SK-N-SH treated with all-trans-retinoic acid at 6 μM for 48 hours (cell line): Measurements from ENCODE around the gene FAM20C.

Source experiments
- ATAC-seq: fragments of 200-7000 bp; cut with Tn5 transposase; 3 replicates; pipeline ENCODE4 v1.9.1; 2020; ENCODE audit warnings: mild to moderate bottlenecking, moderate library complexity
- ARNTL ChIP-seq: fragments of 450-650 bp; formaldehyde crosslinking; IDR thresholded peaks from 2 replicates; pipeline ENCODE4 v1.5.0; 2020; ENCODE audit warnings: low read depth, mild to moderate bottlenecking, moderate library complexity, borderline replicate concordance
- BACH2 ChIP-seq: fragments of 250-450 bp; sonication (Bioruptor Pico); IDR thresholded peaks from 2 replicates; pipeline ENCODE4 v1.9.0; 2021; ENCODE audit warnings: mild to moderate bottlenecking, borderline replicate concordance
- CREB5 ChIP-seq: fragments of 250-450 bp; sonication (Bioruptor Pico); IDR thresholded peaks from 2 replicates; pipeline ENCODE4 v1.5.1; 2020; ENCODE audit warnings: low read depth, mild to moderate bottlenecking, moderate library complexity
- CSDC2 ChIP-seq: fragments of 250-450 bp; sonication (Bioruptor Pico); IDR thresholded peaks from 2 replicates; pipeline ENCODE4 v1.5.0; 2020; ENCODE audit warnings: mild to moderate bottlenecking, moderate library complexity
- CSRNP3 ChIP-seq: fragments of 250-450 bp; sonication (Bioruptor Pico); IDR thresholded peaks from 2 replicates; pipeline ENCODE4 v1.5.1; 2021; ENCODE audit warnings: mild to moderate bottlenecking, moderate library complexity
- ESRRG ChIP-seq: fragments of 250-450 bp; sonication (Bioruptor Pico); IDR thresholded peaks from 2 replicates; pipeline ENCODE4 v1.6.1; 2021; ENCODE audit warnings: mild to moderate bottlenecking
- GLIS3 ChIP-seq: fragments of 250-450 bp; sonication (Bioruptor Pico); IDR thresholded peaks from 2 replicates; pipeline ENCODE4 v1.5.0; 2020; ENCODE audit warnings: mild to moderate bottlenecking, moderate library complexity
- ISL1 ChIP-seq: fragments of 250-450 bp; sonication (Bioruptor Pico); IDR thresholded peaks from 2 replicates; pipeline ENCODE4 v2.1.2; 2022; ENCODE audit warnings: mild to moderate bottlenecking, moderate library complexity
- OSR1 ChIP-seq: fragments of 250-450 bp; sonication (Bioruptor Pico); IDR thresholded peaks from 2 replicates; pipeline ENCODE4 v1.8.0; 2022; ENCODE audit warnings: moderate library complexity, mild to moderate bottlenecking, inconsistent platforms
- PATZ1 ChIP-seq: fragments of 250-450 bp; sonication (Bioruptor Pico); IDR thresholded peaks from 2 replicates; pipeline ENCODE4 v1.8.0; 2020; ENCODE audit warnings: mild to moderate bottlenecking, moderate library complexity, borderline replicate concordance
- POU6F1 ChIP-seq: fragments of 250-450 bp; sonication (Bioruptor Pico); IDR thresholded peaks from 2 replicates; pipeline ENCODE4 v1.8.0; 2021; ENCODE audit warnings: low read depth, mild to moderate bottlenecking, moderate library complexity, borderline replicate concordance
- PPARA ChIP-seq: fragments of 250-450 bp; sonication (Bioruptor Pico); IDR thresholded peaks from 2 replicates; pipeline ENCODE4 v1.5.0; 2020; ENCODE audit warnings: mild to moderate bottlenecking, borderline replicate concordance
- RARB ChIP-seq: fragments of 250-450 bp; sonication (Bioruptor Pico); IDR thresholded peaks from 2 replicates; pipeline ENCODE4 v1.8.0; 2021; ENCODE audit warnings: mild to moderate bottlenecking, moderate library complexity
- SNAI2 ChIP-seq: fragments of 250-450 bp; sonication (Bioruptor Pico); IDR thresholded peaks from 2 replicates; pipeline ENCODE4 v1.5.0; 2020; ENCODE audit warnings: mild to moderate bottlenecking, moderate library complexity
- TCF4 ChIP-seq: fragments of 250-450 bp; sonication (Bioruptor Pico); IDR thresholded peaks from 2 replicates; pipeline ENCODE4 v1.8.0; 2021; ENCODE audit warnings: mild to moderate bottlenecking, moderate library complexity, borderline replicate concordance
- TOX ChIP-seq: fragments of 250-450 bp; sonication (Bioruptor Pico); IDR thresholded peaks from 2 replicates; pipeline ENCODE4 v1.8.0; 2021; ENCODE audit warnings: mild to moderate bottlenecking, moderate library complexity, borderline replicate concordance
- TSHZ2 ChIP-seq: fragments of 250-450 bp; sonication (Bioruptor Pico); IDR thresholded peaks from 2 replicates; pipeline ENCODE4 v1.5.0; 2020; ENCODE audit warnings: mild to moderate bottlenecking, moderate library complexity
- ZC3H10 ChIP-seq: fragments of 250-450 bp; sonication (Bioruptor Pico); IDR thresholded peaks from 2 replicates; pipeline ENCODE4 v1.5.1; 2021; ENCODE audit warnings: mild to moderate bottlenecking, moderate library complexity
- ZFP3 ChIP-seq: fragments of 250-450 bp; sonication (Bioruptor Pico); IDR thresholded peaks from 2 replicates; pipeline ENCODE4 v1.5.0; 2020; ENCODE audit warnings: mild to moderate bottlenecking, moderate library complexity
- ZFP30 ChIP-seq: fragments of 450-650 bp; formaldehyde crosslinking; IDR thresholded peaks from 2 replicates; pipeline ENCODE4 v1.5.0; 2022; ENCODE audit warnings: mild to moderate bottlenecking, moderate library complexity
- ZNF565 ChIP-seq: fragments of 450-650 bp; formaldehyde crosslinking; conservative IDR thresholded peaks from 2 replicates; pipeline ENCODE4 v1.5.0; 2020; ENCODE audit warnings: low read depth, mild to moderate bottlenecking, moderate library complexity
- ZNF70 ChIP-seq: fragments of 450-650 bp; formaldehyde crosslinking; IDR thresholded peaks from 2 replicates; pipeline ENCODE4 v1.5.0; 2020; ENCODE audit warnings: mild to moderate bottlenecking, moderate library complexity
- ZNF8 ChIP-seq: fragments of 450-650 bp; formaldehyde crosslinking; IDR thresholded peaks from 2 replicates; pipeline ENCODE4 v1.5.0; 2020; ENCODE audit warnings: mild to moderate bottlenecking, moderate library complexity

FAM20C gene

GRCh38 chr7:223861-224260 is 31.5 kb downstream of the FAM20C start:
- TF ChIP-seq POU6F1 (CRISPR knock-in tag), result no peak
- no peak for TF ChIP-seq ARNTL (CRISPR knock-in tag)
- TF ChIP-seq OSR1 (CRISPR knock-in tag), result no peak
- TF ChIP-seq ZC3H10, result no peak
- no peak for TF ChIP-seq GLIS3
- TF ChIP-seq ZNF565, result no peak
- no peak for TF ChIP-seq TSHZ2 (CRISPR knock-in tag)
- no peak for TF ChIP-seq PATZ1 (CRISPR knock-in tag)
- TF ChIP-seq TOX (CRISPR knock-in tag), result no peak
- no peak for TF ChIP-seq CSDC2
- TF ChIP-seq SNAI2 (CRISPR knock-in tag), result no peak
- no peak for TF ChIP-seq RARB (CRISPR knock-in tag)
- TF ChIP-seq ZNF8 (CRISPR knock-in tag), result no peak
- no peak for ATAC-seq

GRCh38 chr7:226281-226895 is 34.0 kb downstream of the FAM20C start:
- ATAC-seq, result no peak
- TF ChIP-seq ZNF70 (CRISPR knock-in tag), result no peak
- TF ChIP-seq ISL1 (CRISPR knock-in tag), result no peak
- no peak for TF ChIP-seq SNAI2 (CRISPR knock-in tag)
- TF ChIP-seq POU6F1 (CRISPR knock-in tag), result no peak
- no peak for TF ChIP-seq ARNTL (CRISPR knock-in tag)
- no peak for TF ChIP-seq TCF4 (CRISPR knock-in tag)
- no peak for TF ChIP-seq ESRRG (CRISPR knock-in tag)
- TF ChIP-seq ZFP30, result no peak
- no peak for TF ChIP-seq BACH2
- no peak for TF ChIP-seq TOX (CRISPR knock-in tag)
- no peak for TF ChIP-seq ZFP3 (CRISPR knock-in tag)

GRCh38 chr7:227926-228325 is 35.6 kb downstream of the FAM20C start:
- no peak for ATAC-seq
- TF ChIP-seq TOX (CRISPR knock-in tag) (no peak), PPARA (CRISPR knock-in tag) (no peak), ISL1 (CRISPR knock-in tag) (no peak)
- TF ChIP-seq, all 23 proteins: peak for 0

- TF ChIP-seq CREB5 (CRISPR knock-in tag), result no peak
- TF ChIP-seq ZFP30, result no peak
- no peak for TF ChIP-seq TCF4 (CRISPR knock-in tag)
- no peak for TF ChIP-seq RARB (CRISPR knock-in tag)
- no peak for TF ChIP-seq CSRNP3 (CRISPR knock-in tag)
- no peak for TF ChIP-seq GLIS3
- no peak for TF ChIP-seq SNAI2 (CRISPR knock-in tag)
- no peak for TF ChIP-seq CSDC2
- TF ChIP-seq ARNTL (CRISPR knock-in tag), result no peak
- no peak for TF ChIP-seq ZNF70 (CRISPR knock-in tag)
- TF ChIP-seq PATZ1 (CRISPR knock-in tag), result no peak
- no peak for TF ChIP-seq TOX (CRISPR knock-in tag)
- TF ChIP-seq ZNF565, result no peak
- no peak for TF ChIP-seq ZC3H10
- no peak for ATAC-seq
Measured at GRCh38 chr7:228610-229009, 36.2 kb downstream of the FAM20C start.
